ENCODE measurements around the gene SSH2.
A peak's percentile ranks its signal among the peaks of the same experiment; 100 is the strongest.

Gene SSH2

GRCh38 chr17:29589524-29590410, 340.3 kb downstream of the SSH2 start, which contains the start of gene GIT1:
TSS of gene GIT1 (minus strand) at chr17:29589648. CDS start at chr17:29589378, 270 bp downstream.
- DNase-seq (ENCODE audit: low read depth), result peak; percentile 84

GRCh38 chr17:29588562-29589411, 341.2 kb downstream of the SSH2 start:
- DNase-seq (ENCODE audit: low read depth), result peak; percentile 42

- DNase-seq (ENCODE audit: low read depth), result no peak
These were observed 341.9 kb downstream of the SSH2 start for GRCh38 chr17:29588017-29588561.

GRCh38 chr17:29587591-29587990, 342.4 kb downstream of the SSH2 start:
- no peak for DNase-seq (ENCODE audit: low read depth)

GRCh38 chr17:29586676-29587469, 343.2 kb downstream of the SSH2 start:
- no peak for DNase-seq (ENCODE audit: low read depth)

- no peak for DNase-seq (ENCODE audit: low read depth)
These were observed 344.8 kb downstream of the SSH2 start for GRCh38 chr17:29585080-29585751.

GRCh38 chr17:29584452-29585079, 345.5 kb downstream of the SSH2 start:
- no peak for DNase-seq (ENCODE audit: low read depth)

- no peak for DNase-seq (ENCODE audit: low read depth)
These were observed 346.4 kb downstream of the SSH2 start for GRCh38 chr17:29583324-29584248.

GRCh38 chr17:29582772-29583171, 347.3 kb downstream of the SSH2 start:
- no peak for DNase-seq (ENCODE audit: low read depth)

- no peak for DNase-seq (ENCODE audit: low read depth)
These were observed 347.7 kb downstream of the SSH2 start for GRCh38 chr17:29582254-29582765.

- DNase-seq (ENCODE audit: low read depth), result no peak
These were observed 348.3 kb downstream of the SSH2 start for GRCh38 chr17:29581583-29582253.

GRCh38 chr17:29579866-29580771, 349.9 kb downstream of the SSH2 start:
- DNase-seq (ENCODE audit: low read depth), result peak; percentile 73

- no peak for DNase-seq (ENCODE audit: low read depth)
These were observed 351.2 kb downstream of the SSH2 start for GRCh38 chr17:29578626-29579485.

- DNase-seq (ENCODE audit: low read depth), result no peak
These were observed 352.4 kb downstream of the SSH2 start for GRCh38 chr17:29577385-29578211.

GRCh38 chr17:29577001-29577370, 353.0 kb downstream of the SSH2 start:
- DNase-seq (ENCODE audit: low read depth), result no peak
